SK-N-SH treated with all-trans-retinoic acid at 6 μM for 48 hours (cell line): ENCODE measurements around the gene DAGLB.

Source experiments
- ATAC-seq: fragments of 200-7000 bp; cut with Tn5 transposase; 3 replicates; pipeline ENCODE4 v1.9.1; 2020; ENCODE audit warnings: mild to moderate bottlenecking, moderate library complexity
- BACH2 ChIP-seq: fragments of 250-450 bp; sonication (Bioruptor Pico); IDR thresholded peaks from 2 replicates; pipeline ENCODE4 v1.9.0; 2021; ENCODE audit warnings: mild to moderate bottlenecking, borderline replicate concordance
- CREB5 ChIP-seq: fragments of 250-450 bp; sonication (Bioruptor Pico); IDR thresholded peaks from 2 replicates; pipeline ENCODE4 v1.5.1; 2020; ENCODE audit warnings: low read depth, mild to moderate bottlenecking, moderate library complexity
- CSRNP3 ChIP-seq: fragments of 250-450 bp; sonication (Bioruptor Pico); IDR thresholded peaks from 2 replicates; pipeline ENCODE4 v1.5.1; 2021; ENCODE audit warnings: mild to moderate bottlenecking, moderate library complexity
- ESRRG ChIP-seq: fragments of 250-450 bp; sonication (Bioruptor Pico); IDR thresholded peaks from 2 replicates; pipeline ENCODE4 v1.6.1; 2021; ENCODE audit warnings: mild to moderate bottlenecking
- GLIS3 ChIP-seq: fragments of 250-450 bp; sonication (Bioruptor Pico); IDR thresholded peaks from 2 replicates; pipeline ENCODE4 v1.5.0; 2020; ENCODE audit warnings: mild to moderate bottlenecking, moderate library complexity
- ISL1 ChIP-seq: fragments of 250-450 bp; sonication (Bioruptor Pico); IDR thresholded peaks from 2 replicates; pipeline ENCODE4 v2.1.2; 2022; ENCODE audit warnings: mild to moderate bottlenecking, moderate library complexity
- PATZ1 ChIP-seq: fragments of 250-450 bp; sonication (Bioruptor Pico); IDR thresholded peaks from 2 replicates; pipeline ENCODE4 v1.8.0; 2020; ENCODE audit warnings: mild to moderate bottlenecking, moderate library complexity, borderline replicate concordance
- PPARA ChIP-seq: fragments of 250-450 bp; sonication (Bioruptor Pico); IDR thresholded peaks from 2 replicates; pipeline ENCODE4 v1.5.0; 2020; ENCODE audit warnings: mild to moderate bottlenecking, borderline replicate concordance
- RARB ChIP-seq: fragments of 250-450 bp; sonication (Bioruptor Pico); IDR thresholded peaks from 2 replicates; pipeline ENCODE4 v1.8.0; 2021; ENCODE audit warnings: mild to moderate bottlenecking, moderate library complexity
- SNAI2 ChIP-seq: fragments of 250-450 bp; sonication (Bioruptor Pico); IDR thresholded peaks from 2 replicates; pipeline ENCODE4 v1.5.0; 2020; ENCODE audit warnings: mild to moderate bottlenecking, moderate library complexity
- TCF4 ChIP-seq: fragments of 250-450 bp; sonication (Bioruptor Pico); IDR thresholded peaks from 2 replicates; pipeline ENCODE4 v1.8.0; 2021; ENCODE audit warnings: mild to moderate bottlenecking, moderate library complexity, borderline replicate concordance
- ZC3H10 ChIP-seq: fragments of 250-450 bp; sonication (Bioruptor Pico); IDR thresholded peaks from 2 replicates; pipeline ENCODE4 v1.5.1; 2021; ENCODE audit warnings: mild to moderate bottlenecking, moderate library complexity
- ZFP3 ChIP-seq: fragments of 250-450 bp; sonication (Bioruptor Pico); IDR thresholded peaks from 2 replicates; pipeline ENCODE4 v1.5.0; 2020; ENCODE audit warnings: mild to moderate bottlenecking, moderate library complexity
- ZNF565 ChIP-seq: fragments of 450-650 bp; formaldehyde crosslinking; conservative IDR thresholded peaks from 2 replicates; pipeline ENCODE4 v1.5.0; 2020; ENCODE audit warnings: low read depth, mild to moderate bottlenecking, moderate library complexity
- ZNF8 ChIP-seq: fragments of 450-650 bp; formaldehyde crosslinking; IDR thresholded peaks from 2 replicates; pipeline ENCODE4 v1.5.0; 2020; ENCODE audit warnings: mild to moderate bottlenecking, moderate library complexity
- TF ChIP-seq, protein P1 (sequence below): fragments of 250-450 bp; sonication (Bioruptor Pico); IDR thresholded peaks from 2 replicates; pipeline ENCODE4 v1.5.0; 2020; ENCODE audit warnings: mild to moderate bottlenecking, moderate library complexity

DAGLB gene

DNA sequence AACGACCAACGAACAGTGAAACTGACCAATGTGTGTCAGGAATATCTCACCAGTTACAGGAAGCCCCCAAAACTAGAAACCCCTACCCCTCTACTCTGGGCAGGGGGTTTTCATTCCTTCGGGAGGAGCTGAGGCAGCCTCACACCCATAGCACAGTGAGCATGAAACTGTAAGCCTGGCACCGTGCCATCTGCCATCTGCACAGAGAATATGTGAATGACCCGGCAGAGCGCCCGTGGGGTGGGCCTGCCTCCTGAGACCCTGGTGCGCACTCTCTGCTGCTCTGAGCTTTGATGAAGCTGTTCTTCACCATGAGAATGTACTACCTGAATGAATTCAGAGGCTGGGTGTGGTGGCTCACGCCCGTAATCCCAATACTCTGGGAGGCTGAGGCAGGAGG, 27.1 kb downstream of the DAGLB start:
- TF ChIP-seq ZC3H10 (CRISPR knock-in tag) = no peak
- ATAC-seq = no peak

DNA sequence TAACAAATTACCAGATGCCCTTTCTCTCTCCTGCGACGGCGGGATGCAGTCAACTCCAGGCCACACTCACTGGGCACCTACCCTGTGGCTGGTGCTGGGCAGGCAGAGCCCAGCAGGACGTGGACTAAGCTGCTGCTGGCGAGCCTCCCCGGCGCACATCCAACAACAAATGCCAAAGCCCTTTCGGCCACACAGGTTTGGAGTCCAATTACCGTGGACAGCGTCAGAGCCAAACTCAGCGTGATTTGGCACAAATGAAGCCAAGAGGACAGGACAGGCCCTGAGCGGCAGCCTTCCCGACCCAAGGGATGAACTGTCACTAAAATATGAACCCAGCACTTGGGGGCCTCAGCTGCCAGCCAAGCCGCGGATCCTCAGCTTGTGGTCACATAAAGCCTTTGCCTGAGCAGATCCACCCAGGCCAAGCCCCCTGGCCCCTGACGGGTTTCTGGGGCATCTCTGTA, 28.4 kb downstream of the DAGLB start:
- no peak for TF ChIP-seq BACH2 (CRISPR knock-in tag)
- TF ChIP-seq TCF4 (CRISPR knock-in tag) = no peak
- TF ChIP-seq CREB5 (CRISPR knock-in tag) = no peak
- TF ChIP-seq ESRRG (CRISPR knock-in tag) = no peak
- TF ChIP-seq GLIS3 (CRISPR knock-in tag) = no peak
- TF ChIP-seq ZFP3 = no peak
- no peak for TF ChIP-seq RARB
- TF ChIP-seq ZNF8 = no peak
- TF ChIP-seq ISL1 (CRISPR knock-in tag) = no peak
- TF ChIP-seq PPARA (CRISPR knock-in tag) = no peak
- no peak for TF ChIP-seq SNAI2 (CRISPR knock-in tag)
- TF ChIP-seq, protein P1, sequence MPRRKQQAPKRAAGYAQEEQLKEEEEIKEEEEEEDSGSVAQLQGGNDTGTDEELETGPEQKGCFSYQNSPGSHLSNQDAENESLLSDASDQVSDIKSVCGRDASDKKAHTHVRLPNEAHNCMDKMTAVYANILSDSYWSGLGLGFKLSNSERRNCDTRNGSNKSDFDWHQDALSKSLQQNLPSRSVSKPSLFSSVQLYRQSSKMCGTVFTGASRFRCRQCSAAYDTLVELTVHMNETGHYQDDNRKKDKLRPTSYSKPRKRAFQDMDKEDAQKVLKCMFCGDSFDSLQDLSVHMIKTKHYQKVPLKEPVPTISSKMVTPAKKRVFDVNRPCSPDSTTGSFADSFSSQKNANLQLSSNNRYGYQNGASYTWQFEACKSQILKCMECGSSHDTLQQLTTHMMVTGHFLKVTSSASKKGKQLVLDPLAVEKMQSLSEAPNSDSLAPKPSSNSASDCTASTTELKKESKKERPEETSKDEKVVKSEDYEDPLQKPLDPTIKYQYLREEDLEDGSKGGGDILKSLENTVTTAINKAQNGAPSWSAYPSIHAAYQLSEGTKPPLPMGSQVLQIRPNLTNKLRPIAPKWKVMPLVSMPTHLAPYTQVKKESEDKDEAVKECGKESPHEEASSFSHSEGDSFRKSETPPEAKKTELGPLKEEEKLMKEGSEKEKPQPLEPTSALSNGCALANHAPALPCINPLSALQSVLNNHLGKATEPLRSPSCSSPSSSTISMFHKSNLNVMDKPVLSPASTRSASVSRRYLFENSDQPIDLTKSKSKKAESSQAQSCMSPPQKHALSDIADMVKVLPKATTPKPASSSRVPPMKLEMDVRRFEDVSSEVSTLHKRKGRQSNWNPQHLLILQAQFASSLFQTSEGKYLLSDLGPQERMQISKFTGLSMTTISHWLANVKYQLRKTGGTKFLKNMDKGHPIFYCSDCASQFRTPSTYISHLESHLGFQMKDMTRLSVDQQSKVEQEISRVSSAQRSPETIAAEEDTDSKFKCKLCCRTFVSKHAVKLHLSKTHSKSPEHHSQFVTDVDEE (CRISPR knock-in tag) = no peak
- no peak for TF ChIP-seq CSRNP3 (CRISPR knock-in tag)
- no peak; the same call in 2 of the 3 replicates for ATAC-seq

- no peak for ATAC-seq
- TF ChIP-seq ZFP3 = no peak
- TF ChIP-seq CSRNP3 (CRISPR knock-in tag) = no peak
- no peak for TF ChIP-seq RARB
- TF ChIP-seq ESRRG (CRISPR knock-in tag) = no peak
- TF ChIP-seq PATZ1 (CRISPR knock-in tag) = no peak
- no peak for TF ChIP-seq ISL1 (CRISPR knock-in tag)
- no peak for TF ChIP-seq ZNF565 (CRISPR knock-in tag)
- TF ChIP-seq BACH2 (CRISPR knock-in tag) = no peak
- TF ChIP-seq, protein P1 (CRISPR knock-in tag) = no peak
- TF ChIP-seq ZNF8 = no peak
- TF ChIP-seq GLIS3 (CRISPR knock-in tag) = no peak
Observed at GRCh38 chr7:6417408-6417807, 30.3 kb downstream of the DAGLB start.
